Prostate gland (tissue), 2 donors: ENCODE results near the gene SPRR5.

Source experiments
- POLR2A ChIP-seq: fragments of 450-650 bp; IDR thresholded peaks from one replicate; pipeline ENCODE4 v1.6.1; 2016; ENCODE audit warnings: antibody characterized with exemption, mild to moderate bottlenecking
- TF ChIP-seq, protein P1 (sequence below), 4 experiments: fragments of 200-600 bp in 2 of 4; fragments of 450-650 bp in 2 of 4; sonication (generic) in 2 of 4; IDR thresholded peaks; 1 replicate in 3 of 4; 2 replicates in 1 of 4; pipeline ENCODE4 v1.5.1; 2016 to 2019; ENCODE audit warnings: antibody characterized with exemption in 4 of 4, mild to moderate bottlenecking in 2 of 4, moderate library complexity in 2 of 4

DNA sequence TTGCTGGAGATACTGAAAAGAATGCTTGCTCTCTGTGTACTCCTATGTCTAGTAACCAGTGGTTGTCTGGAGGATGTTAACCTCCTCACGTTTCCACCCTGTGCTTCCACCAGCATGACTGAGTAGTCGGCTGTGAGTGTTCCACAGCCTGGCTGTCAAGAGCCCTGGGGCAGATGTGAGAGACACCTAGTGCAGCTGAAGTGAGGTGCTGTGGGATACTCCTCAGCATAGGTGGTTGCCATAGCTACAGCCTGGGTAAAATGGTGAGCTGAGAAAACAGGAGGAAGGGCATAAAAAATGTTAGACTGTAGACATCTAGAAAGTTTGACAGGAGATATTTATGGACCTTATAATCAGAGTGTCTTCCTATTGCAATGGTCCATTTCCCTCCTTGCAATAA is 22.8 kb upstream of the SPRR5 start:
- TF ChIP-seq, protein P1, sequence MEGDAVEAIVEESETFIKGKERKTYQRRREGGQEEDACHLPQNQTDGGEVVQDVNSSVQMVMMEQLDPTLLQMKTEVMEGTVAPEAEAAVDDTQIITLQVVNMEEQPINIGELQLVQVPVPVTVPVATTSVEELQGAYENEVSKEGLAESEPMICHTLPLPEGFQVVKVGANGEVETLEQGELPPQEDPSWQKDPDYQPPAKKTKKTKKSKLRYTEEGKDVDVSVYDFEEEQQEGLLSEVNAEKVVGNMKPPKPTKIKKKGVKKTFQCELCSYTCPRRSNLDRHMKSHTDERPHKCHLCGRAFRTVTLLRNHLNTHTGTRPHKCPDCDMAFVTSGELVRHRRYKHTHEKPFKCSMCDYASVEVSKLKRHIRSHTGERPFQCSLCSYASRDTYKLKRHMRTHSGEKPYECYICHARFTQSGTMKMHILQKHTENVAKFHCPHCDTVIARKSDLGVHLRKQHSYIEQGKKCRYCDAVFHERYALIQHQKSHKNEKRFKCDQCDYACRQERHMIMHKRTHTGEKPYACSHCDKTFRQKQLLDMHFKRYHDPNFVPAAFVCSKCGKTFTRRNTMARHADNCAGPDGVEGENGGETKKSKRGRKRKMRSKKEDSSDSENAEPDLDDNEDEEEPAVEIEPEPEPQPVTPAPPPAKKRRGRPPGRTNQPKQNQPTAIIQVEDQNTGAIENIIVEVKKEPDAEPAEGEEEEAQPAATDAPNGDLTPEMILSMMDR (IDR thresholded peaks at IDR 0.05) = no peak
- no peak for TF ChIP-seq POLR2A
